GM12891 (cell line): ENCODE measurements around the gene ESPNL.

Source experiments
- PAX5 ChIP-seq: IDR thresholded peaks from 2 replicates; pipeline ENCODE4 v1.6.1; 2011; ENCODE audit warnings: low read length, moderate library complexity, mild to moderate bottlenecking; ENCODE audit not compliant: insufficient read depth, severe bottlenecking
- POLR2A ChIP-seq: IDR thresholded peaks from 2 replicates; pipeline ENCODE4 v1.6.1; 2011; ENCODE audit warnings: low read depth, low read length, control low read depth
- POLR2AphosphoS5 ChIP-seq: IDR thresholded peaks from 2 replicates; pipeline ENCODE4 v1.6.1; 2011; ENCODE audit warnings: low read depth, low read length, control low read depth
- POU2F2 ChIP-seq: IDR thresholded peaks from 2 replicates; pipeline ENCODE4 v1.6.1; 2011; ENCODE audit warnings: low read depth, mild to moderate bottlenecking, control low read depth, low read length, moderate library complexity
- SPI1 ChIP-seq: IDR thresholded peaks from 2 replicates; pipeline ENCODE4 v1.6.1; 2011; ENCODE audit warnings: low read depth, low read length, control low read depth
- TAF1 ChIP-seq: IDR thresholded peaks from 2 replicates; pipeline ENCODE4 v1.6.1; 2011; ENCODE audit warnings: low read depth, low read length, control low read depth

- no peak for TF ChIP-seq POLR2AphosphoS5
- no peak for TF ChIP-seq POLR2A
- TF ChIP-seq TAF1, result no peak
- no peak for TF ChIP-seq PAX5
- no peak for TF ChIP-seq POU2F2
- TF ChIP-seq SPI1, result no peak
Observed at GRCh38 chr2:238169708-238170251, 69.6 kb downstream of the ESPNL start.
